GM03348 (cell line): ENCODE data around the gene AMPH.
"Not testable (repeated sequence)": the region's sequence is repeated elsewhere in the genome, so short reads cannot be mapped to it uniquely, and the experiment has no call there.

Experiments
- DNase-seq: peaks from one replicate; pipeline ENCODE4 v3.0.0; 2012; ENCODE audit warnings: low spot score

Gene AMPH

GRCh38 chr7:38628630-38629385 lies 2.4 kb downstream of the AMPH start:
- peak; percentile 41 for DNase-seq

DNA sequence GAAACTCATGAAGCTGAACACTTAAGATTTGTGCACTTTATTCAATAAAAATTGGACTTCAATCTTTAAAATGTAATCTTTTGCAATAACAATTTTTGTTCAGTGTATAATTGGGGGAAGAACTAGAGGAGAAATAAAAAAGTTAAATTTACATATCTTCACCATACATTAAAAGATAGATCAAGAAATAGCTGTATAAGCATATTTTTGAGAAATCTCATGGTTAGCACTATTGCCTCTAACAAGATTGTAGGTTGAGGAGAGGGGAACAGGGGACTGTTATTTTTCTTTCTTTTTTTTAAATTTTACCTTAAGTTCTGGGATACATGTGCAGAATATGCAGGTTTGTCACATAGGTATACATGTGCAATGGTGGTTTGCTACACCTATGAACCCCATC lies 5.3 kb downstream of the AMPH start:
- DNase-seq, result no peak

GRCh38 chr7:38615665-38616064 lies 15.5 kb downstream of the AMPH start:
- no peak for DNase-seq

- DNase-seq, result no peak
Observed at GRCh38 chr7:38607466-38607865, 23.7 kb downstream of the AMPH start.

DNA sequence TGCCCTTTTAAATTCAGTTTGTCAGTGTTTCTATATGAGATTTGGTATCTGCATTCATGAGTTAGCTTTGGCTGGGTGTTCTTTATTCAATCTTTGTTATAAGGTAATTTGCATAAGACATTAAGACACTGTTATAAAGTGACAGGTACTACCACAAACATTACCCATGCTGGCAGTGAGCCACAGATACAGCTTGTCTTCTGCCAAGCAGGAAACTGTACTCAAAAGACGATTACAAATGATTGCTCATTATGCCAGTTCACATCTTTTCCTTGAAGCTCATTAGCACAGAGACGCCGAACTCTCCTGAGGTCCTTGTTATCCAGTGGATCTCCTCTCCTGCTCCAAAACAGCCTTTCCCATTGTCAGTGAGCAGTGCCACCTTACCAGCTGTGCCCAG lies 30.4 kb downstream of the AMPH start:
- DNase-seq, result no peak

- DNase-seq, result no peak
Observed at GRCh38 chr7:38594949-38595348, 36.2 kb downstream of the AMPH start.

- no peak for DNase-seq
Observed at GRCh38 chr7:38592737-38593288, 38.4 kb downstream of the AMPH start.

- no peak for DNase-seq
Observed at GRCh38 chr7:38585572-38586354, 45.4 kb downstream of the AMPH start.

- peak; percentile 50 for DNase-seq
Observed at GRCh38 chr7:38584443-38585210, 46.5 kb downstream of the AMPH start.

DNA sequence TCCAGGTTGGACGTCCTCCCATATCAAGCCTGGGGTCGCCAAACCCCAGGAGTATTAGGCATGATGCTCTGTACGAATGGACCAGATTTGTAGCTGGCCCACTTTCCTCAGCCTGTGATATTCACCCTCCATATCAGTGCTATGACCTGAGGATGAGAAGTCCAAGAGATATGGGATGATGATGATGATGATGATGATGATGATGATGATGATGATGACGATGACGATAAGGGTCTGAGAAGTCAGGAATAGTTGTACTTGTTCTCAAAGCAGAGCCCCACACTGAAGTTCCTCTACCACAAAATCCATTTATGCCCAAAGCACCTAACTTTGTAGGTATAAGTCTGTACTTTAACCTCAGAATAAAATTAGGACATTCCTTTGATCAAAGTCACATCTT lies 50.7 kb downstream of the AMPH start:
- no peak for DNase-seq

DNA sequence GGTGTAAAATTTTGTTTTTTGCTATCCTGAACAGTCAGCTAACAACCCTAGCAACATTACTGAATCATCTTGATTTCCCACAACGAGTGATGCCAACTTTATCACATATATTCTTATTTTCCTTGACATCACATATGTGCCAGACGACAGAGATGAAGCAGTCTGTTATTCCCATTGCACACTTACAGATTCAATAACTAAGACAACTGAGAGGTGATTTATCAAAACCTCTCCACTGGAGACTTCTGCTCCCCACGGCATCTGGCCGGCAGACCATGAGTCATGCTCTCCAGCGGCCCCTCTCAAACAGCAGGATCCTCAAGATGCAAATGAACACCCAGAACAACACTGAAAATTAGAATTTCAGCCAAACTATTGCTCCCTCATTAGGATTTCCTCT lies 57.1 kb downstream of the AMPH start:
- peak; percentile 26 for DNase-seq

DNA sequence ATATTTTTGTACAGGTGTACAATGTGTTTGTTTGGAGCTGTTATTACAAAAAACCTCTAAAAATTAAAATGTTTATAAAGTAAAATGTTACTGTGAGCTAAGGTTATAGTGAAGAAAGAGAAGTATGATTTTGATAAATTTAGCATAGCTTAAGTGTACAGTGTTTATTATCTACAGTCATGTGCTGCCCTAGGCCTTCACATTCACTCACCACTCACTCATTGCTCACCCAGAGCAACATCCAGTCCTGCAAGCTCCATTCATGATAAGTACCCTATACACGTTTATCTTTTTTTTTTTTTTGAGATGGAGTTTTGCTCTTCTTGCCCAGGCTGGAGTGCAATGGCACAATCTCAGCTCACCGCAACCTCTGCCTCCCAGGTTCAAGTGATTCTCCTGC lies 59.6 kb downstream of the AMPH start:
- DNase-seq, result not testable (repeated sequence)

- DNase-seq, result no peak
Observed at GRCh38 chr7:38568497-38568896, 62.7 kb downstream of the AMPH start.

DNA sequence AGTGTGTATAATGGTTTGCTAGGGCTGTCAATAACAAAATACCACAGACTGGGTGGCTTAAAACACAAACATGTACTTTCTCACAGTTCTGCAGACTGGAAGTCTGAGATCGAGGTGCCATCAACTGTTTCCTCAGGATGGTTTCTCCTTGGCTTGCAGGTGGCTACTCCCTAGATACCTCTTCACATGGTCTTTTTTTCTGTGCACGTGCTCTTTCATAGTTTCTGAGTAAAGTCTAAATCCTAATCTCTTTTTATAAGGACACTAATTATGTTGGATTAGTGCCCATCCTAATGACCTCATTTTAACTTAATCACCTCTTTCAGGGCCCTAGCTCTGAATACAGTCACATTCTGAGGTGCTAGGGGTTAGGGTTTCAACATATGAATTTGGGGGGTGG lies 65.9 kb downstream of the AMPH start:
- no peak for DNase-seq

- no peak for DNase-seq
Observed at GRCh38 chr7:38563741-38564140, 67.4 kb downstream of the AMPH start.

DNA sequence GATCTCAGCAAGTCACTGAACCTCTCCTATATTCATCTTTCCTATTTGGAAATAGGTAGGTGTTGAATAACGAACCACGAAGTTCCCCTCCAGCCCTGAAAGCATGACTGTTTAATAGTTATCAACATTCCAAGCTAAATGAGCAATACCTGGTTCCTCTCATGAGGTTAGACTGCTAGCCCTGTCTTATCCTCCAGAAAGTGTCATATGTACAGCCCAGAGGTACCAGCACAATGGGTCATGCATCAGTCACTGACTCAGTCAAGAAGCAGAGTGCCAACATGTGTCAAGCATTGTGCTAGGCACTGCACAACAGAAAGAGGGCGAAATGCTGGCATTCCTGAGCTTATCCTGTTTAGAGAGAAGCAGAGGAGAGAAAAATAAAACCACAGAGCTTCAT lies 70.0 kb downstream of the AMPH start:
- DNase-seq, result no peak

DNA sequence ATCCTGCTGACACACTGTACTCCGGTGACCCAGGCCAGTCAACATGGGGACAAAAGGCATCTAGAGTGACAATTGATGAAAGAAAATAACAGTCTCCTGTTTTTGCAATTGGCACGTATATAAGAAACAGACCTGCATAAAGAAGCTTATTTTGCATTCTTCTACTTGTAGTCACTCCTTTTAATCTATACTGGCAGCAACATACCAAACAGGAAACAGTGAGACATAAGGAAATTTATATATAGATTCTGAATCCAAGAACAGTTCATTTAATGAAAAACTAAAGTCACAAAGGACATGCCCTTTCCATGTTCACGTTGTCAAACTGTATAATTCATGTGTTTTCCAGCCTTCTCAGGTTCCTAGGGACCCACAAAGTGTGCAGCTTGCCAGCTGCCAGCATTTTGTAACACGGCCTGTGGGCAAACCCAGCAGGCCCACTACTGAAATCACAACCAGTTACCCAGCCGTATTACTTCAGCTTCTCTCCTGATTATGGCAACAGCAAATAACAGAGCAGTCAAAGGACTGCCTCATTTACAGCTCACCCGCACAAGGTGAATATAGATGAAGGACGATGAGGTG lies 72.3 kb downstream of the AMPH start:
- no peak for DNase-seq

GRCh38 chr7:38554586-38554985 lies 76.6 kb downstream of the AMPH start:
- no peak for DNase-seq

- no peak for DNase-seq
Observed at GRCh38 chr7:38550836-38551235, 80.3 kb downstream of the AMPH start.

DNA sequence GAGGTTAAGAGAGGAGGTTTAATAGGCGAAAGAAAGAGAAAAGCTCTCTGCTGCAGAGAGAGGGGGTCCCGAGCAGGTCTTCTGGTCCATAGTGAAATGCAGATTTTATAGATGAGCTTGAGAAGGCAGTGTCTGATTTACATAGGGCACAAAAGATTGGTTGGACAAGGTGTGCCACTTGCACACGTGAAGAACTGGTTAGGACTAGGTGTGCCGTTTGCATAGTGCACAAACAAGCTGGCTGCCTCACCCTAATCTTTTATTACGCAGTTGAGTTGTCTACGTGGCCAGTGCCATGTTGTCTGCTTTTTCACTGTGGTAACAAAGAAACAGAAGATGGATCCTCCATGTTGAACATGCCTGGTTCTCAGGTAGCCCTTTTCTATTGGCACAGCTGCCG lies 82.6 kb downstream of the AMPH start:
- no peak for DNase-seq

DNA sequence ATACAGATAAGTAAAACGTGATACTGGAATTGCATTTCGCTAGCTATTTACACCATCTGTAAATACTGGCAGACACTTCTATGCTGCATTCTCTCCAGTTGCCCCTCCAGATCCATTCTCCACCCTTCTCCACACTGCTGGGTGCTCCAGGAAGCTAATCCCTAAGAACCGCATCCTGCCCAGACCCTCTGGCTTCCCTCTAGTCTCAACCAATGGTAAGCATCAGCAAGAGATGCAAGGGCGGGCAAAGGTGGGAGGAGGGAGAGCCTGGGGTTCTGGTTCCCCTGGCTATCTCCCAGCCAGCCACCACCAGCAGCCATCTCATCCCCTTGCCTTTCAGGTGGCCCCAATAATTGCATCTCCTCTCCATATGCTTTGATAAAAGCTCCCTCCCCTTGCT lies 84.4 kb downstream of the AMPH start:
- no peak for DNase-seq

- DNase-seq, result no peak
Observed at GRCh38 chr7:38545977-38546376, 85.2 kb downstream of the AMPH start.
